PC-9 (cell line): ENCODE results near the gene HIC1.

ENCODE experiments used
- CTCF ChIP-seq: fragments of 200-600 bp; sonication (generic); conservative IDR thresholded peaks from 2 replicates; pipeline ENCODE4 v1.6.1; 2017; ENCODE audit warnings: mixed run types, antibody characterized with exemption, mild to moderate bottlenecking, moderate library complexity
- EZH2 ChIP-seq: fragments of 200-600 bp; sonication (generic); IDR thresholded peaks from 2 replicates; pipeline ENCODE4 v1.8.0; 2017; ENCODE audit warnings: antibody characterized with exemption, low read depth

- TF ChIP-seq EZH2 (no peak), CTCF (no peak)
Measured at GRCh38 chr17:2044263-2044894, 10.5 kb upstream of the HIC1 start.
